ENCODE data around the gene VARS2. TPM values are rescaled to one million over a fixed set of nuclear protein-coding genes. Genes with fewer than 3 reads are reported as not detected.
A peak's percentile ranks its signal among the peaks of the same experiment; 100 is the strongest.

Gene VARS2
- total and polyA plus RNA-seq, 9 of the 15 experiments (the other 6 are each of a cell fraction or from before 2014, with no cell fraction given): 1.6 to 53.6 (median 29.9) TPM

GRCh38 chr6:30915591-30915946, 1.5 kb downstream of the VARS2 start:
- ChIA-PET CTCF (ENCODE audit: low intra/inter-chr PET ratio) (interaction anchor here (0.5 to 3.7 kb wide), 13 partner anchors 11 to 434 kb away, joined by 3 to 34 read pairs (median 7); no protein-coding TSS in a partner anchor), POLR2A (interaction anchor here (0.5 to 3.5 kb wide), 11 partner anchors 8 to 1803 kb away, joined by 3 to 11 read pairs (median 4); no protein-coding TSS in a partner anchor)
- no peaks in the 10 kb centered on the region for H3K9me1 ChIP-seq (ENCODE audit: control insufficient read depth, insufficient read depth, low read length)
- ATAC-seq (peak; percentile 66), FAIRE-seq (peak; percentile 95), DNase-seq (ENCODE audit: extremely low read depth in 1 of 4, low spot score in 3 of 4) (peak; percentile 70 to 82 (median 76))
- H3K4me3 ChIP-seq: no peak overlapping the region
- peak overlapping the region; percentile 99 for H3K4me2 ChIP-seq (ENCODE audit: insufficient read depth, low read length)
- 51% methylated on average over 5 of the region's 5 CpGs for WGBS (ENCODE audit: insufficient coverage, low coverage, missing lambda C conversion rate)
- peaks cover 15 to 28% of the 10 kb centered on the region in 2 experiments for H3K4me1 ChIP-seq (replicated peaks in 1 of 2; ENCODE audit: control insufficient read depth in 2 of 2, insufficient read depth in 2 of 2, low read length in 2 of 2)
- BruUV-seq (replicated peaks): no TSS peak
- peak overlapping the region; percentile 86; the same call in 1 of the 2 replicates for H2AFZ ChIP-seq (ENCODE audit: low read depth, low read length)
- no peaks in the 10 kb centered on the region for H3K27me3 ChIP-seq (ENCODE audit: control insufficient read depth in 2 of 2, insufficient read depth in 2 of 2, low read length in 2 of 2)
- no peak overlapping the region; the same call in 2 of the 3 replicates for H3K27ac ChIP-seq (ENCODE audit: extremely low read depth, low read depth, low read length)
- in situ Hi-C loops (cut with MboI) (loop anchor here (5.0 to 10.0 kb wide), 2 partner anchors 162 to 459 kb away; no protein-coding TSS in a partner anchor), intact Hi-C loops (cut with micrococcal nuclease) (loop anchor here (1.0 to 2.0 kb wide), 5 partner anchors 39 to 172 kb away; no protein-coding TSS in a partner anchor)
- peaks cover 8% of the 10 kb centered on the region; the same call in 2 of the 3 replicates for H3K79me2 ChIP-seq (ENCODE audit: control insufficient read depth, insufficient read depth, low read length)
- peak overlapping the region; percentile 25 to 91; a peak in 3 of 4 replicates for H3K9ac ChIP-seq (ENCODE audit: insufficient read depth in 1 of 2, low read depth in 2 of 2, low read length in 2 of 2)
- H3K9me3 ChIP-seq (replicated peaks; ENCODE audit: control insufficient read depth, insufficient read depth, low read depth, low read length): no peaks in the 10 kb centered on the region
- H4K20me1 ChIP-seq (replicated peaks; ENCODE audit: control insufficient read depth, insufficient read depth, low read length): no peaks in the 10 kb centered on the region
- H3K36me3 ChIP-seq (ENCODE audit: control insufficient read depth, insufficient read depth, low read length): peaks cover 78% of the 10 kb centered on the region; the same call in 2 of the 3 replicates
- TF ChIP-seq CC2D1A (IDR thresholded peaks at IDR 0.05) (peak; percentile 80), NONO (IDR thresholded peaks at IDR 0.05; ENCODE audit: low read depth in 2 of 2, low read length in 1 of 2) (no peak), MAFG (tag; conservative IDR thresholded peaks at IDR 0.05) (no peak), NR2C2 (CRISPR knock-in tag; IDR thresholded peaks at IDR 0.05) (no peak), NR2C2 (tag; IDR thresholded peaks at IDR 0.05) (no peak), SRSF7 (optimal IDR thresholded peaks at IDR 0.05; ENCODE audit: low read depth, low read length) (no peak), SMC3 (conservative IDR thresholded peaks at IDR 0.05; ENCODE audit: insufficient read depth, low read depth, low read length) (peak; percentile 81), TSC22D4 (tag; IDR thresholded peaks at IDR 0.05) (no peak), MYC (IDR thresholded peaks at IDR 0.05; ENCODE audit: low read depth, low read length) (0 out of 2 replicates have a peak, but pooled peaks have one; percentile 18), MYC (CRISPR knock-in tag; IDR thresholded peaks at IDR 0.05; ENCODE audit: borderline replicate concordance, low read depth) (no peak), HDGF (IDR thresholded peaks at IDR 0.05) (0 out of 2 replicates have a peak, but pooled peaks have one; percentile 69), ZNF384 (IDR thresholded peaks at IDR 0.05; ENCODE audit: low read depth, low read length) (peak; percentile 93), ELF4 (CRISPR knock-in tag; IDR thresholded peaks at IDR 0.05) (peak; percentile 31; the same call in 1 of the 2 replicates)
- TF ChIP-seq, protein P1, sequence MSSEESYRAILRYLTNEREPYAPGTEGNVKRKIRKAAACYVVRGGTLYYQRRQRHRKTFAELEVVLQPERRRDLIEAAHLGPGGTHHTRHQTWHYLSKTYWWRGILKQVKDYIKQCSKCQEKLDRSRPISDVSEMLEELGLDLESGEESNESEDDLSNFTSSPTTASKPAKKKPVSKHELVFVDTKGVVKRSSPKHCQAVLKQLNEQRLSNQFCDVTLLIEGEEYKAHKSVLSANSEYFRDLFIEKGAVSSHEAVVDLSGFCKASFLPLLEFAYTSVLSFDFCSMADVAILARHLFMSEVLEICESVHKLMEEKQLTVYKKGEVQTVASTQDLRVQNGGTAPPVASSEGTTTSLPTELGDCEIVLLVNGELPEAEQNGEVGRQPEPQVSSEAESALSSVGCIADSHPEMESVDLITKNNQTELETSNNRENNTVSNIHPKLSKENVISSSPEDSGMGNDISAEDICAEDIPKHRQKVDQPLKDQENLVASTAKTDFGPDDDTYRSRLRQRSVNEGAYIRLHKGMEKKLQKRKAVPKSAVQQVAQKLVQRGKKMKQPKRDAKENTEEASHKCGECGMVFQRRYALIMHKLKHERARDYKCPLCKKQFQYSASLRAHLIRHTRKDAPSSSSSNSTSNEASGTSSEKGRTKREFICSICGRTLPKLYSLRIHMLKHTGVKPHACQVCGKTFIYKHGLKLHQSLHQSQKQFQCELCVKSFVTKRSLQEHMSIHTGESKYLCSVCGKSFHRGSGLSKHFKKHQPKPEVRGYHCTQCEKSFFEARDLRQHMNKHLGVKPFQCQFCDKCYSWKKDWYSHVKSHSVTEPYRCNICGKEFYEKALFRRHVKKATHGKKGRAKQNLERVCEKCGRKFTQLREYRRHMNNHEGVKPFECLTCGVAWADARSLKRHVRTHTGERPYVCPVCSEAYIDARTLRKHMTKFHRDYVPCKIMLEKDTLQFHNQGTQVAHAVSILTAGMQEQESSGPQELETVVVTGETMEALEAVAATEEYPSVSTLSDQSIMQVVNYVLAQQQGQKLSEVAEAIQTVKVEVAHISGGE (CRISPR knock-in tag; IDR thresholded peaks at IDR 0.05): peak in 1 of 3 experiments; percentile 53; a peak in 1 of 6 replicates
- TF ChIP-seq, protein P2, sequence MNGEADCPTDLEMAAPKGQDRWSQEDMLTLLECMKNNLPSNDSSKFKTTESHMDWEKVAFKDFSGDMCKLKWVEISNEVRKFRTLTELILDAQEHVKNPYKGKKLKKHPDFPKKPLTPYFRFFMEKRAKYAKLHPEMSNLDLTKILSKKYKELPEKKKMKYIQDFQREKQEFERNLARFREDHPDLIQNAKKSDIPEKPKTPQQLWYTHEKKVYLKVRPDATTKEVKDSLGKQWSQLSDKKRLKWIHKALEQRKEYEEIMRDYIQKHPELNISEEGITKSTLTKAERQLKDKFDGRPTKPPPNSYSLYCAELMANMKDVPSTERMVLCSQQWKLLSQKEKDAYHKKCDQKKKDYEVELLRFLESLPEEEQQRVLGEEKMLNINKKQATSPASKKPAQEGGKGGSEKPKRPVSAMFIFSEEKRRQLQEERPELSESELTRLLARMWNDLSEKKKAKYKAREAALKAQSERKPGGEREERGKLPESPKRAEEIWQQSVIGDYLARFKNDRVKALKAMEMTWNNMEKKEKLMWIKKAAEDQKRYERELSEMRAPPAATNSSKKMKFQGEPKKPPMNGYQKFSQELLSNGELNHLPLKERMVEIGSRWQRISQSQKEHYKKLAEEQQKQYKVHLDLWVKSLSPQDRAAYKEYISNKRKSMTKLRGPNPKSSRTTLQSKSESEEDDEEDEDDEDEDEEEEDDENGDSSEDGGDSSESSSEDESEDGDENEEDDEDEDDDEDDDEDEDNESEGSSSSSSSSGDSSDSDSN (IDR thresholded peaks at IDR 0.05; ENCODE audit: borderline replicate concordance in 1 of 2, low read depth in 2 of 2, low read length in 2 of 2): 0 out of 4 replicates have a peak, but pooled peaks of 1 of the 2 experiments have one; percentile 21

All from K562 (cell line).